AG09309 (cell line): Measurements from ENCODE around the gene PPP2R5C.

Experiments used
- DNase-seq: peaks from one replicate; pipeline ENCODE4 v3.0.0-alpha.2; 2010; ENCODE audit warnings: low read depth
- H3K4me3 ChIP-seq: 2 replicates; pipeline ENCODE4 v1.5.1; 2011; ENCODE audit warnings: mild to moderate bottlenecking, low read depth, low read length, moderate library complexity; ENCODE audit not compliant: control insufficient read depth
- CTCF ChIP-seq: IDR thresholded peaks from 2 replicates; pipeline ENCODE4 v1.5.1; 2011; ENCODE audit warnings: mild to moderate bottlenecking, low read depth, low read length, inconsistent platforms; ENCODE audit not compliant: insufficient read depth, control insufficient read depth; ENCODE audit errors: missing control alignments

The PPP2R5C gene

GRCh38 chr14:101961011-101961721, 199.7 kb downstream of the PPP2R5C start:
- H3K4me3 ChIP-seq: no peak overlapping the region
- TF ChIP-seq CTCF: peak; percentile 99
- no peak for DNase-seq

GRCh38 chr14:101961746-101962502, 200.4 kb downstream of the PPP2R5C start:
- no peak overlapping the region for H3K4me3 ChIP-seq
- no peak for TF ChIP-seq CTCF
- no peak for DNase-seq

GRCh38 chr14:101962503-101962874, 201.0 kb downstream of the PPP2R5C start:
- TF ChIP-seq CTCF: no peak
- DNase-seq: peak; percentile 41
- H3K4me3 ChIP-seq: no peak overlapping the region

- no peak overlapping the region for H3K4me3 ChIP-seq
- no peak for TF ChIP-seq CTCF
- no peak for DNase-seq
Observed at GRCh38 chr14:101963052-101963451, 201.5 kb downstream of the PPP2R5C start.

GRCh38 chr14:101963656-101964296, 202.3 kb downstream of the PPP2R5C start:
- TF ChIP-seq CTCF: no peak
- no peak overlapping the region; the same call in 1 of the 2 replicates for H3K4me3 ChIP-seq
- no peak for DNase-seq

GRCh38 chr14:101964297-101965180, 203.0 kb downstream of the PPP2R5C start, which contains the start of gene DYNC1H1:
Gene DYNC1H1, plus strand, starts transcription at chr14:101964573. Its CDS starts 119 bp downstream, at chr14:101964692.
- peak within 1 kb of the TSS; percentile 65 for H3K4me3 ChIP-seq
- TF ChIP-seq CTCF: no peak
- DNase-seq: peak; percentile 42
